NCI-H2081 (cell line): Measurements from ENCODE around the gene ZNF469.
"Not testable (repeated sequence)": the region's sequence is repeated elsewhere in the genome, so short reads cannot be mapped to it uniquely, and the experiment has no call there.

Experiments used
- DNase-seq, 2 experiments: peaks; one replicate each; lab custom pipeline; 2025; lab: John Stamatoyannopoulos, UW

ZNF469 gene

DNA sequence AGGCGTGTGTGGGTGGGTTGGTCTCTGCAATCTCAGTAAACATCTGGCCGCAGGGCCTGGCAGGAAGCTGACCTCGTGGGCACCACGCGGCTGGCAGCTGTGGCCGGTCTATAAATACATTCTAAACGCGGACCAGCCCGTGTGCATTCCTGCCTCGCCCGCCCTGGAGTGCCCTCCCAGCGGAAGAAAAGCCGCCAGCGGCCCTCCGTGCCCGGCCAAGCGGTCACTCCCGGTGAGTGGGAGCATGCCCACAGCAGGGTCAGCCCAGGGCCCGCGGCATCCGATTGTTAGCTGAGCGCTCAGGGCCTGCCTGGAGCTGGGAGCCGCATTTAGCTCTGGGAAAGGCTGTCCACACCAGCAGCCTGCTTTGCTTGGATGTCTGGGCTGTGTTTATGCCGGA lies 10.3 kb downstream of the ZNF469 start:
- no peak for DNase-seq

DNA sequence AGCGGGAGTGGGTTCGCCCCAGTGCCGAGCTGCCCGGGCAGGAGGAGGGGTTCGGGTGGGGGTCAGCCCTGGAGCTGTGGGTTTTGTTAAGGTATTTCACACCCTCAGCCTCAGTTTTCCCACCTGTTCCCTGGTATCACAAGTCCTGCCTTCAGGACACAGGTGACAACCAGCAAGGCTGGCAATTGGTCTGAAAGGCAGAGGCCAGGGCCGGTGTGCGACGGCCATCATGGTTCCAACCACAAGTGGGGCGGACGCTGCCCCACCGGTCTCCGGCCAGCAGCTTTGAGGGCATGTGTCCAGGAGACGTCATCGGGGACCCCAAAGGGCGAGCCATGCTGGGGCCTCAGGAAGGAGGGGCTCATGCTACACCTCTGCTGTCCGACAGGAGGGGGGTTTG lies 10.8 kb downstream of the ZNF469 start:
- DNase-seq = no peak

DNA sequence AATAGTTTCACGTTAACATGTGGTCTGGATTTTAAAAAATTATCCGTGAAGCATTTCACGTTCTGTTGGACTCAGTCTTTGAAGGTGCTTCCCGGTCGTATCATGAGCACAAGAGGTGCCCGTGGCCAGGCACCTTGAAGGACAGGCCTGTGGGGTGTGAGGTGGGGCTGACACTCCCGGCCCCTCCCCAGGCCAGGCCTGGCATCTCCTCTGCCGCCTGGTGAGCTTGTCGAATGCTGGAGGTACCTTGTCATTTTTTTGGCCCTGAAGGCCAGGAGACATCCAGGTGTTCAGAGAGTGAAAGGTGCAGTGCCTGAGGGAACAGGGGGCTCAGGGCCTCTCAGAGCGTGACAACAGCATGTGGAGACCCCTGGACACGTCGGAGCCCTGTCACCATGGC lies 11.7 kb downstream of the ZNF469 start:
- no peak for DNase-seq

DNA sequence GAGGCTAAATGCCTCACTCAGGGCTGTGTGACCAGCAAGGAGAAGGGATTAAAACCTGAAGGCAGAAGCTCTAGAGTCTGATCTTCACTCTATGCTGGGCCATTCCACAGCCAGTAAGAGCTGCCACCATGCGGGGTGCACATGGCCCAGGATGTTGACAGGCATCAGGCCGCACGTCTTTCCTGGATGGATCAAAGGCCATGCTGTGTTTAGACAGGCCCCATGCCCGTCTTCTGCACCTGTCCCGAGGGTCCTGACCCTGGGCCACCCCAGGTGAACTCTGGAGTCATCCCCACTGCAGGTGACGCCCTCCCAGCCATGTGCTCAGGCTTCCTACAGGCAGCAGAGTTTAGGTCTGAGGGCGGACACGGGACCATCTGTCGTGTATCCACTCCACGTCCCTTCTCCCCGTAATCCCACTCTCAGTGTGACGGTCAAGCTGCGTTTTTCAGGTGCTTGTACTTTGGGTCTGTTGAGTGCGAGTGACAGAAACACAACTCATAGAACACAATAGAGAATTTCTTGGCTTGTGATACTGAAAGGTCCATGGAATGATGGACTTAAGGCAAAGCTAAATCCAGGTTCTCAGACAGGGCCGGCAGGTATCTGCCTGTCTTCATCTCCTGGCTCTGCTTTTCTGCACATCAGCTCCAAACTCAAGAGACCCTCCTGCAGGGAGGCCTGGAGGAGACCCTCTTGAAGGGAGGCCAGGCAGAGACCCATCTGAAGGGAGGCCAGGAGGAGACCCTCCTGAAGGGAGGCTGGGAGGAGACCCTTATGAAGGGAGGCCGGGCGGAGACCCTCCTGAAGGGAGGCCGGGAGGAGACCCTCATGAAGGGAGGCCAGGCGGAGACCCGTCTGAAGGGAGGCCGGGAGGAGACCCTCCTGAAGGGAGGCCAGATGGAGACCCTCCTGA lies 13.2 kb downstream of the ZNF469 start:
- DNase-seq = no peak

DNA sequence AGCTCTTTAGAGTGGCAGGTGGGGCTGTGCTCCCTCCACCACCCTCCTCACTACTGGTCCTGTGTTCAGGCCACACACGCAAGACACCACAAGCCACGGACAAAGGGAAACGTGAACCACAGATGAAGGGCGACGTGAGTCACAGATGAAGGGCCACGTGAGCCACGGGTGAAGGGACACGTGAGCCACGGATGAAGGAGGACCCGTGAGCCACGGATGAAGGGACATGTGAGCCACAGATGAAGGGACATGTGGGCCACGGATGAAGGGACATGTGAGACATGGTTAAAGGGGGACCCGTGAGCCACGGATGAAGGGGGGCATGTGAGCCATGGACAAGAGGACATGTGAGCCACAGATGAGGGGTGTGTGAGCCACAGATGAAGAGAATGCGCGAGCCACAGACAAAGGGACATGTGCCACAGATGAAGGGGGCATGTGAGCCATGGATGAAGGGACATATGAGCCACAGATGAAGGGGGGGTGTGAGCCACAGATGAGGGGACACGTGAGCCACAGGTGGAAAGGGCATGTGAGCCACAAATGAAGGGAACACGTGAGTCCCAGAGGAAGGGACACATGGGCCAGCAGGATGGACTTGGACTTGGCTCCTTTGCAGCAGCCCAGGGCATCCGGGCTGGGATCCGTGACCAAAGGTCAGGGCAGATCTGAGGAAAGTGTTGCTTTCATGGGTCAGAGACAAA lies 15.6 kb downstream of the ZNF469 start:
- DNase-seq = no peak

DNA sequence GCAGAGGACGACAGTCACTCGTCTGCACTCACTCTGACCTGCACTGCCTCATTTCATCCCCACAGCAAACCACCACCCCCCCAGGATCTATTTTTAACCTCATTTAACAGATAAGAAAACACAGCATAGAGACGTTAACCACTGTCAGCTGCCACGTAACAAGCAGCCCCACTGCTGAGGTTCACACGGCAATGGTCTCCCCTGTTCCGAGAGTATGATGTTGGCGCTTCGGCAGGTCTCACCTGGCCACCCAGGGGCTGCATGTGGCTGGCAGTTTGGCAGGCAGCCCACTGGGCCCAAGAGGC lies 16.1 kb downstream of the ZNF469 start:
- DNase-seq = no peak

DNA sequence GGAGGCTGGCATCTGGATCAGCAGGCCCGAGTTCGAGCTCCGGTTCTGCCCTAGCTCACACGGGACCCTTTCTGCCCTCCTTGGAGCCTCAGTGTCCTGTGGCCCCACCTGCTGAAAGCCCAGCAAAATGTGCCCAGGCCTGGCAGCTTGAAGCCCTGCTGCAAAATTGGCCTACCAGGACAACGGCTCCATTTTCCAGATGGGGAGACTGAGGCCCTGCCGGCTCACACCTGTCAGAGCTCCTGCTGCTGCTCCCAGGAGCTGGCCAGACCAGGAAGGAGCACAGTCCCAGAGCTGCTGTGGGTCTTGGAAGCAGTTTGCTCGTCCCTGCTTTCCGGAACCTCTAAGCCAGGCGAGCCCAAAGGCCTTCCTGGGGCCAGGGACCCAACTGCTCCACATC lies 17.4 kb downstream of the ZNF469 start:
- no peak for DNase-seq

DNA sequence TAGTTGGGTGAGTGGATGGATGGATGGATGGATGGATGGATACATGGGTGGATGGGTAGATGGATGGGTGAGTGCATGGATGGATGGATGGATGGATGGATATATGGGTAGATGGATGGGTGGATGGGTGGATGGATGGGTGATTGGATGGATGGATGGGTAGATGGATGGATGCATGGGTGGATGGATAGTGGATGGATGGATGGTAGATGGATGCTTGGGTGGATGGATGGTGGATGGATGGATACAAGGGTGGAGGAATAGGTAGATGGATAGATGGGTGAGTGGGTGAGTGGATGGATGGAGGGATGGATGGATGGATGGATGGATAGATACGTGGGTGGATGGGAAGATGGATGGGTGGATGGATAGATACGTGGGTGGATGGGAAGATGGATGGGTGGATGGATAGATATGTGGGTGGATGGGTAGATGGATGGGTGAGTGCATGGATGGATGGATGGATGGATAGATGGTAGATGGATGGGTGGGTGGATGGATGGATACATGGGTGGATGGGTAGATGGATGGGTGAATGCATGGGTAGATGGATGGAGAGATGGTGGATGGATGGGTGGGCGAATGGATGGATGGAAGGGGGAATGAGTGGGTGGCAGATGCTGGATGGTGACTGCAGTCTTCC lies 19.0 kb downstream of the ZNF469 start:
- DNase-seq = no peak

DNA sequence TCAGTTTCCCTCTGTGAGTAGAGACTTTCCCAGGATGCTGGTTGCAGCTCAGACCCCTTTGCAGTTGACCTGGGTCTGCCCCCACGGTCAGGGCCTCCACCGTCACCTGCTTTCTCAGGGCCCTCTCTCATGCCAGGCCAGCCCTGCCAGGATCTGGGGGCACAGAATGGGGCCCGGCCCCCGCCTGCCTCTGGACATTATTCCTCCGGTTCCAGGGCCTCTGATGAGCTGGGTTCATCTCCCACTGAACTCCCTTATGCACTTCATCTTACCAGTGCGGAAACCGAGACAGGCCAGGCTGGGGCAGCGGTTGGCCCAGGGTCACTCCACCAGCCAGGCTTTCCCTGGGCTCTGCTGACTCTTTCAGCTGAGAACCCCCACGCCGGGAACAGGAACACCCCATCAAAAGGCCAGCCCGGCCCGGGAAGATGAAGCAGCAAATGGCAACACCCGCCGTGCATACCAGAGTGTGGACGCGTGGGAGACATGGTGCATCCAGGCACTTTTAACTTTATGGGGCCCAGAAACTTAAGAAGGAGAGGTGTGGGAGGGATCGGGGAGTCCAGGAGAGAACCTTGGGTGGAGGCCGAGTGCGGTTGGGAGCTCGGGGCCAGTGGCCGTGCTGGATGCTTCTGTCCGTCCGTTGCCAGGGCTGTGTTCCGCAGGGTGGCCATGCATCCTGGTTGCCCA lies 19.9 kb downstream of the ZNF469 start:
- no peak for DNase-seq

DNA sequence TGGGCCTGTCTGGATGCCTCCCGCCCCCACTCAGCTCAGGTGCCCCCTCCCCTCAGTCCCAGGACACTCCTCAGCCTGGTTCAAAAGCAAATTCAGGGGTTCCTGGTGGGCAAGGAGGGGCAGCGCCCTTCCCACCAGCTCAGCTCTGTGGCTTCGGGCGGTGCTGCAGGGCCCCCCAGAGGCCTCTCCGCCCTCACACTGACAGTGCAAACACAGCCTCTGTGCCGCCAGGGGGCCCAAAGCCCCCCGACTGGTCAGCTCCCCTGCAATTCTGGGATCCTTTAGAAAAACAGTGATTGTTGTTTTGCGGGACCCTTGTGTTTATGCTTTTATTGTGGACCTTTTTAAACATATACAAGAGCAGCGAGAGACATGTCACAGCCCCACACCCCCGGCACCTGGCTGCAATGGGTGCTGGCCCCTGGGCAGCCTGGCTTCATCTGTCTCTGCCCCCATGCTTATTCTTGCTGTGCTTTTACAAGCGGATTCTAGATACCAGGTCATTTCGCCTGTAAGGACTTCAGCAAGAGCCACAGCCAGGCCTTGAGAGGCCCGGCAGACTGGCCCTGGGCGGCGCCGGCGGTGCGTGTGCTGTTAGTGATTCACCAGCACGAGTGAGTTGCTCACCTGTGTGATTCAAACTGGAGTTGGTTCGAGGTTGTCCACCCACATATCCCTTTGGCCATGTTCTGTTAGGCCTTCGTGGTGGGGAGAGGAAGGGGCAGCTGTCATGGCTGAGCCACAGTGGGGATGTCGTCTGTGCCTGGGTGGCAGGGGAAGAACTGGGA lies 21.2 kb downstream of the ZNF469 start:
- no peak for DNase-seq

DNA sequence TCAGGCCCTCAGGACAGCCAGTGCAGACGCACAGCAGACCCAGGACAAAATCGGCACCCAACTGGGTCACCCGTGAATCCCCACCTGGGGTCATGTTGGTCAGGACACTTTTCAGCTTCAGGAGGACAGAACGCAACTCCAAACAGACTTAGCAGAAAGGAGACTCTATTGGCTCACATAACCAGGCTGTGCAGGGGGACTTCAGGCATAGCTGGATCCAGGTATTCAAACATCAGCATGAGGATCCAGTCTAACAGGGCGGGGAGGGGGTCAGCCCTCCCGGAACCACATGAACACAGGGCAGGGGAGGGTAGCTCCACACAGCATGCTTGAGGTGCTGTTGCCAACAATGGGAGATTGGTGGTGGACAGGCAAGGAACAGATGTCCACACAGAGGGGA lies 22.0 kb downstream of the ZNF469 start:
- DNase-seq = no peak

DNA sequence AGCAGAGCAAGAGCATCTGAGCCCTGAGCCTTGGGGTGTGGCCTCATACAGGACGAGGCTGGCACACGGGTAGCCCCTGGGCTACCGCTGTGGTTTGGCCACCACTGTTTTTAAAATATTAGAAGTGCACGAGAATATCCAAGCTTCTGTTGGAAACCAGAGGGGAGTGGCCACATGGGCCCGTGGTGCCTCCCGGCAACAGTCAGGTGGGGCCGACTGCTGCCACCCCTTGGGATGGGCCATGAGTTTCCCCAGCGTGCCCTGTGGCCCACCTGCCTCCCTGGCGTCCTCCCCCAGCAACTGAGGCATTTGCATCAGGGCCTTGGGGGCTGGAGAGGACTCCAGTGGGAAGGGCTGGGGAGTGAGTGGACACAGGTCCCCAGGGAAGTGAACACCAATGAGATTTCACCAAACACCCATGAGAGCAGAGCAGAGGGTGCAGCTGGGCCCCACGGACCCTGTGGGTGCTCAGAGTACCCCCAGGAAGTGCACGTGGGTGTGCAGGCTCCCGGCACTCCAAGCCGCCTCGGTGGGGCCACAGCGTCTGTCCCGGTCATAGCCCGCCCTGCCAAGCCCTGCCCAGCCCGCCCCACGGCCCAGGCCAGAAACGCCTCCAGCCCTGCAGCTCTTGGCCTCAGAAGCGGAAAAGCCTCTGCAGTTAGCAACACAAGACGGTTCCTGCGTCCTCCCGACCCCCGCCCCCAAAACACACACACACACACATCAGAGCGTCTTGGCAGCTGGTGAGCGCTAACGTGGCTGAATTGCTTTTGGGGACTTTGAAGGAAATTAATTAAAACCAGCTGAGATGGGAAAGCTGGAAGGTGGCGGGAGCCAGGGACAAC lies 22.7 kb downstream of the ZNF469 start:
- DNase-seq = no peak

DNA sequence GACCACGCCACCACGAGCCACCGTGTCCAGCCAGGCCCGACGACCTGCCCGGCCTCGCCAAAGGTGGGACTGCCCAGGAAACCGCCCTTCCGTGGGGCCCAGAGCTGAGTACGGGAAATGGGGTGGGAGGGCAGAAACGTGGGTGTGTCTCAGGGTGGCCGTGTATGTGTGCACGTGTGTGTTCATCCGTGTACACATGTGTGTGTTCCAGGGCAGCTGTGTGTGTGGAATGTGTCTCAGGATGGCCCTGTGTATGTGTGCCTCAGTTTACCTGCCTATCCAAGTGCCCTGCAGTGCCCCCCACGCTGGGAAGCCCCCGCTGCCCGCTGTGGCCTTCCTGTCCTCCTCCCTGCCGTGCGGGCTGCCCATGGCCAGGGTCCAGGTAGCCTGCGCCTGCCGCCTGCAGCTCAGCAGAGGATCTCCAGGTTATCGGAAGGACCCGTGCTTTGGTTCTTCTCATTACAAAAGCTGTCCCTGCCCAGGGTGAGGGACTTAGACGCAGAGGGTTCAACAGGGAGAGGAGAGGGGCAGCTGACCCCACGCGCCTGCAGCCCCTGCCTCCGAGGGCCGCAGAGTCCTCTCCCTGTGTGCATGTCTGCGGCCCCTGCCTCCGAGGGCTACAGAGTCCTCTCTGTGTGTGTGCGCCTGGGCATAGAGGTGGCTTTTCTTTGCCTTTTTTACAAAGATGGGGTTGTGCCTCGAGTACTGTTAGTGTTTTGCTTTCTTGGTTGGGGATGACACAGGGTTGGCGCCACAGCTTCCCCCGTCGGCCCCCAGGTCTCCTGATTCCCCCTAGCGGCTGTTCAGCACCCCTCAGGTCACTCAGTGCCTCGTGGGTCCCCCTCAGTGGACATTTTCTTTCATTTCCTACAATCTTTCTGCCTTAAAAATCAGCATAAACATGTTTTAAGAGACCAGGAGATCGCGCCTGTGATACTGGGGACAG lies 23.6 kb downstream of the ZNF469 start:
- no peak for DNase-seq

DNA sequence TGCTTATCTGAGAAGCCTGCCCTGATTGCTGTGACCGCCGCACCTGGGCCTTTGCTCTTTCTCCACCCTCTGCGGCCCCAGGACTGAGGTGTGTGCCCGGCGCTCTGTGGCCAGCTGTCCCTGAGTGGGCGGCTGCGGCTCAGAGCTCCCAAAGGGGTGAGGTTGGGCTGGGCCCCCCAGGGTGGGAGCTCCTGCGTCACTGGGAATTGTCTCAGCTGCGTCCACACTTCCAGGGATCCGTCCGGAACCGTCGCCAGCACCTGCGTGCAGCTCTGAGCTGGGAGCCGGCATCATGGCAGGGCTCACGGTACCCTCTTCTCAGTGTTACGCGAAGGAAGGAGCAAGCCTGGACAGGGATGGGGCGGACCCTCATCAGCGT lies 24.3 kb downstream of the ZNF469 start:
- DNase-seq = no peak

DNA sequence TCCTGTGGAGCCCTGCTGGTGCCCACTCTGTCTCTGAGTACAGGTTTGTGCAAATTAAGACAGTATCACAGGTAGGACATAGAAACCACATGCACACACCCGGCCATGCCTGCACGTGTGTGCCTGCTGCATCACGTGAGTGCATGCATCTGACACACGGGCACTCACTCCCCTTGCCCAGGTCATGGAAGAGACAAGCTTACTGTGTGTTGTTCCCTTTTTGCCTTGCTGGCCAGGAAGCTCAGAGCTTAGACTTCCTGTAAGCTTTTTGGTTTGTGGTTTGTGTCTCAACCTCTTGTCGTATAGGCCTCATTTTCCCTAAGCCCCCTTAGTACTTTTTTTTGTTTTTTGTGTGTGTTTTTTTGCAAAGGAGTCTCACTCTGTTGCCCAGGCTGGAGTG lies 25.0 kb downstream of the ZNF469 start:
- no peak for DNase-seq

DNA sequence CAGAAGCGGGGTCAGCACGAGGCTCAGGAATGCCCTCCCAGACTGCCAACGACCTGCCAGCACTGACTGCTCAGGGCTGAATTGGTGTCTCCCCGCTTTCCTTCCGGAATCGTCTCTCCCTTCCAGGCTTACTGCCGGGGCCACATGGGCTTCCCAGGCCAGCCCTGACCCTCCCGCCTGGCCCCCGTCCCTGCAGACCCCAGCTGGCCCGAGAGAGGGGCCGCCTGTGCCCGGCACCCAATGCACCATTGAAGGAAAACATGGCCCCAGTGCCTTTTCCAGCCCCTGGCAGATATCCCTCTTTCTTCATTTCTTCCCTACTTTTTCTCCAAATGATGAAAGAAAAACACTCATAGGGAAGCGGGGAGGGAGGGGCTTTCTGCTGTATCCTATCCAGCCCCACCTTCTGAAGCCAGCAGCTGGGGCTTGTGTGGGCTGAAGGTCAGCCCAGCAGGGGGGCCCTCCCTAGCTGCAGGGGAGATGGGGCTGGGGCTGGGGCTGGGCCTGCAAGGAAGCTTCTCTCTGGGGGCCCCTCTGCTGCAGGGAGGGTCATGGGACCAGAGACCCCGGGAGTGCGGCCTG lies 25.9 kb downstream of the ZNF469 start:
- no peak for DNase-seq

DNA sequence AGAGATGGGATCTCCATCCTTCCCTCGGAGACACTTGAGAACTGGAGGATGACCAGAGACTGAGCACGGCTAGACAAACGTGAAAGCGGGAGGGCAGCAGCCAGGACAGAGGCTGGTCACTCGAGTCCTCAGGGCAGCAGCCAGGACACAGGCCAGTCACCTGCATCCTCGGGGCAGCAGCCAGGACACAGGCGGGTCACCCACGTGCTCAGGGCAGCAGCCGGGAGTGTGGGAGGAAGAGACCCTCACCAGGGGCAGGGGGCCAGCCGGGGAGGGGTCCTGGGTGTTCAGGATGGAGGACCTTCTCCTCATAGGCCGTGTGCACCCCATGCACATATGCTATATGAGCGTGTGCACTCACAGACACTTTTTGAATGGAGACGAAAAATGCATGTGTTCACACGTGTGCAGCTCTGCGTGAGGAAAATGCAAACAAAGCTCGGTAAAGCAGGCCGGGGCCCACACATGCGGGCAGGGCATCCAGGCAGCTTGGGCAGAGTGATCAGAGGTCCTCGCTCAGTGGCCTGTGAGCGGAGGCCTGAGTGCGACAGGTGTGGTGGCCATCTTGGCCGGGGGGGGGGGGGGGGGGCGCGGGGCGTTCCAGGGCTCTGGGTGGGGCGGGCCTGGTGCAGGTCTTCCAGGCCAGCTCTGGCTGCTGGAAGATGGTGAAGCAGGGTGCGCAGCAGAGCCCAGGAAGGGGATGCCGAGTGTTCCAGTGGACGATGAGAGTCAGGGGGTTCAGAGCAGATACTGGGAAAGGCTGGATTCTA lies 26.7 kb downstream of the ZNF469 start:
- no peak for DNase-seq

DNA sequence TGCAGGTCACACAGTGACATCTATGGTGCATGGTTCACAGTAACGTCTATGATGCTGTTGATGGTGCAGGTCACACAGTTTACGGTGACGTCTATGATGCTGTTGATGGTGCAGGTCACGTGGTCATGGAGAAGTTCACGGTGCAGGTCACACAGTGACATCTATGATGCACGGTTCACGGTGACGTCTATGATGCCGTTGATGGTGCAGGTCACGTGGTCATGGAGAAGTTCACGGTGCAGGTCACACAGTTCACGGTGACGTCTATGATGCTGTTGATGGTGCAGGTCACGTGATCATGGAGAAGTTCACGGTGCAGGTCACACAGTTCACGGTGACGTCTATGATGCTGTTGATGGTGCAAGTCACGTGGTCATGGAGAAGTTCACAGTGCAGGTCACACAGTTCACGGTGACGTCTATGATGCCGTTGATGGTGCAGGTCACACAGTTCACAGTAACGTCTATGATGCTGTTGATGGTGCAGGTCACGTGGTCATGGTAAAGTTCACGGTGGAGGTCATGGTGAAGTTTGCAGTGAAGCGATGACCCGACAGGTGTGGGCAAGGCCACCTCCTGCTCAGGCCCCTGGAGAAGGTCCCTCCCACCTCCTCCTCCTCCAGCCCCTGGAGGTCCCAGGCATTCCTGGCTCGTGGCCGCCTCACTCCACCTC lies 27.7 kb downstream of the ZNF469 start:
- DNase-seq = not testable (repeated sequence)
